ENCODE data around the gene ABHD8.

DNA sequence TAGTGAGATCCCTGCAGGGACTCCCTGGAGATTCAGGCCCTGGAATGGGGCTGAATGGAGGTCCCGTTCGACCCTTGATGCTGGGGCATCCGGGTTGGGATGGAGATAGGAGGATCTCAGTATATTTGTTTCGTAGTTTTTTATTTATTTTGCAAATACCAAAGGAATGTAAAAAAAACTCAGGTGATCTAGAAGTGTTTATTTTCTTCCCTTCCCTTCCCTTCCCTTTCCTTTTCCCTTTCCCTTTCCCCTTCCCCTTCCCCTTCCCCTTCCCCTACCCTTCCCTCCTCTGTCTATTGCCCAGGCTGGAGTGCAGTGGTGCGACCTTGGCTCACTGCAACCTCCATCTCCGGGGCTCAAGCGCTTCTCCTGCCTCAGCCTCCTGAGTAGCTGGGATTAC lies 38.6 kb upstream of the ABHD8 start:
- TF ChIP-seq POLR2A (IDR thresholded peaks at IDR 0.05) (no peak), POLR2AphosphoS5 (IDR thresholded peaks at IDR 0.05) (no peak)
- TF ChIP-seq, protein P1, sequence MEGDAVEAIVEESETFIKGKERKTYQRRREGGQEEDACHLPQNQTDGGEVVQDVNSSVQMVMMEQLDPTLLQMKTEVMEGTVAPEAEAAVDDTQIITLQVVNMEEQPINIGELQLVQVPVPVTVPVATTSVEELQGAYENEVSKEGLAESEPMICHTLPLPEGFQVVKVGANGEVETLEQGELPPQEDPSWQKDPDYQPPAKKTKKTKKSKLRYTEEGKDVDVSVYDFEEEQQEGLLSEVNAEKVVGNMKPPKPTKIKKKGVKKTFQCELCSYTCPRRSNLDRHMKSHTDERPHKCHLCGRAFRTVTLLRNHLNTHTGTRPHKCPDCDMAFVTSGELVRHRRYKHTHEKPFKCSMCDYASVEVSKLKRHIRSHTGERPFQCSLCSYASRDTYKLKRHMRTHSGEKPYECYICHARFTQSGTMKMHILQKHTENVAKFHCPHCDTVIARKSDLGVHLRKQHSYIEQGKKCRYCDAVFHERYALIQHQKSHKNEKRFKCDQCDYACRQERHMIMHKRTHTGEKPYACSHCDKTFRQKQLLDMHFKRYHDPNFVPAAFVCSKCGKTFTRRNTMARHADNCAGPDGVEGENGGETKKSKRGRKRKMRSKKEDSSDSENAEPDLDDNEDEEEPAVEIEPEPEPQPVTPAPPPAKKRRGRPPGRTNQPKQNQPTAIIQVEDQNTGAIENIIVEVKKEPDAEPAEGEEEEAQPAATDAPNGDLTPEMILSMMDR (IDR thresholded peaks at IDR 0.05) = no peak
